Stimulated activated CD8-positive, alpha-beta memory T cell treated with anti-CD3 and anti-CD28 coated beads, Interleukin-12 subunit alpha, Interleukin-12 subunit beta, amount 100 ng/mL, for 24 hours (primary cell): Measurements from ENCODE around the gene SPATA31A5.
"Not testable (repeated sequence)": the region's sequence is repeated elsewhere in the genome, so short reads cannot be mapped to it uniquely, and the experiment has no call there.

Experiments
- DNase-seq: peaks from one replicate; pipeline ENCODE4 v3.0.0-alpha.2; 2020; ENCODE audit errors: extremely low read depth

Gene SPATA31A5

DNA sequence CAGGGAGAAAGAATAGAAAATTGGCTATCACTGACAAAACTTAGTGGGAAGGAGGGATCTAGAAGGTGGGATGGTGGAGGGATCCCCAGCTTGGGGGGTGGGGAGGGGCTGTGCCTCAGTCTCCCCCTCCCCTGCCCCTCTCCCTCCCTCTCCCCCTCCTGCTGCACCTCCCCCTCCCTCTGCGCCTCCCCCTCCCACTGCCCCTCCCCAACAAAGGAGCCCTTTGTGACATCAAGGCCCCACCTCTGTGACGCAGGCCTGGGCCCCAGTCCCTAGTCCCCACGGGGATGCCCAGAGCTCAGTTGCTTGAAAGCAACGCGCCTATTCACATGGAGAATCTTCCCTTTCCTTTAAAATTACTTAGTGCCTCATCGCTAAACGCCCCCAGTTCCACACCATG, at the start of gene SPATA31A5:
SPATA31A5 (plus strand) TSS at position 301 of the 400 bp plus-strand sequence; CDS start at position 330, 29 bp downstream.
- not testable (repeated sequence) for DNase-seq

DNA sequence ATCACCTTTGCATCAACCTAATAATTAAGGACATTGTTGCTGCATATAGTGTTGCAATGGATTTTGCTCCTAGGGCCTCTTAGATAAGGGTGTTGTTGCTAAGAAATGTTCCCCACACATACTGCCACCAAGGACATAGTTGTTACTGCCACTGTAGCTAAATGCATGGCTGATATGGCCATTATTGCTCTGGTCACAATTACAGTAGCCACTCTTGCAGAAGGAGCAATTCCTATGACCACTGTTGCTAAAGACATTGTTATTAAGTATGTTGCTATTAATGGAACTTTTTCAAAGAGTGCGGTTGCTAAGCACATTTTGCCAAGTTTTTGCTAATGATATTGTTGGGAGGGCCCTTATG, 48.8 kb downstream of the SPATA31A5 start:
- not testable (repeated sequence) for DNase-seq

DNA sequence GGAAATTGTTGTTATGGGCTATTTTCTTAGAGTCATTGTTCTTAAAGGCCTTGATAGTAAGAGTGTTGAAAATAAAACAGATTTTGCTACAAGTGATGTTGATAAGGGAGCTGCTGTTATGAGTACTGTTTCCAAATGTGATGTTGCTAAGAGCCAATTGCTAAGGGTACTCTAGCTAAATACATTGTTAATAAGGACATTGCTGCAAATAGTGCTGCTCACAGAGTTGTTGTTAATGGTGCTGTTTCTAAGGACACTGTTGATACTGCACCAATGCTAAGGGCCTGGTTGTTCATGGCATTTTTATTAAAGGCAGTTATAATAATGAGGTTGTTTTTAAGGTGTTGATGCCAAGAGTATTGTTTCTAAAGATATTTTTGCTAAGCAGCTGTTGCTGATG, 52.2 kb downstream of the SPATA31A5 start:
- DNase-seq, result not testable (repeated sequence)
